Neural cell (in vitro differentiated cells): ENCODE results near the gene RAI2. TPM values are rescaled to one million over a fixed set of nuclear protein-coding genes. Genes with fewer than 3 reads are reported as not detected.

Source experiments
- H2AFZ ChIP-seq: fragments of 200-600, 300-800 bp; sonication (generic), shearing (Covaris generic); 2 replicates; pipeline ENCODE4 v1.6.0; 2014; ENCODE audit warnings: low read depth, mild to moderate bottlenecking, antibody characterized with exemption, low read length, moderate library complexity
- H3F3A ChIP-seq: fragments of 200-600 bp; shearing (Covaris generic); 2 replicates; pipeline ENCODE4 v1.6.1; 2016; ENCODE audit warnings: mild to moderate bottlenecking, moderate library complexity, mixed read lengths, antibody characterized with exemption, low read length; ENCODE audit not compliant: insufficient read depth, poor library complexity, severe bottlenecking
- H3K27ac ChIP-seq: fragments of 200-600, 300-800 bp; sonication (generic), shearing (Covaris generic); 2 replicates; pipeline ENCODE4 v1.5.1; 2014; ENCODE audit warnings: mild to moderate bottlenecking, low read length, moderate library complexity
- H3K27me3 ChIP-seq: fragments of 300-800, 200-600 bp; sonication (generic), shearing (Covaris generic); 2 replicates; pipeline ENCODE4 v1.6.0; 2014; ENCODE audit warnings: mild to moderate bottlenecking, low read depth, low read length, moderate library complexity; ENCODE audit not compliant: insufficient read depth
- H3K36me3 ChIP-seq: fragments of 300-800, 200-600 bp; sonication (generic), shearing (Covaris generic); 2 replicates; pipeline ENCODE4 v1.5.1; 2014; ENCODE audit warnings: mild to moderate bottlenecking, antibody characterized with exemption, low read length, moderate library complexity; ENCODE audit not compliant: insufficient read depth
- H3K4me2 ChIP-seq: fragments of 300-800, 200-600 bp; sonication (generic), shearing (Covaris generic); 2 replicates; pipeline ENCODE4 v1.6.0; 2014; ENCODE audit warnings: mild to moderate bottlenecking, low read length
- H3K4me3 ChIP-seq: fragments of 300-800, 200-600 bp; sonication (generic), shearing (Covaris generic); 2 replicates; pipeline ENCODE4 v1.5.1; 2014; ENCODE audit warnings: mild to moderate bottlenecking, low read length, moderate library complexity
- H3K79me2 ChIP-seq: fragments of 200-600 bp; shearing (Covaris generic); replicated peaks from 2 replicates; pipeline ENCODE4 v1.6.0; 2014; ENCODE audit warnings: mild to moderate bottlenecking, low read length, moderate library complexity; ENCODE audit not compliant: insufficient read depth
- H3K9ac ChIP-seq: fragments of 300-800, 200-600 bp; sonication (generic), shearing (Covaris generic); 2 replicates; pipeline ENCODE4 v1.6.1; 2016; ENCODE audit warnings: mild to moderate bottlenecking, low read length, mixed read lengths
- H3K9me2 ChIP-seq: fragments of 200-600 bp; shearing (Covaris generic); 2 replicates; pipeline ENCODE4 v1.6.1; 2016; ENCODE audit warnings: mild to moderate bottlenecking, low read length, mixed read lengths; ENCODE audit not compliant: insufficient read depth
- H3K9me3 ChIP-seq: fragments of 200-600, 300-800 bp; sonication (generic), shearing (Covaris generic); 2 replicates; pipeline ENCODE4 v1.6.1; 2016; ENCODE audit warnings: mild to moderate bottlenecking, mixed run types, low read length, moderate library complexity, mixed read lengths
- H4K20me1 ChIP-seq: fragments of 200-600 bp; shearing (Covaris generic); 2 replicates; pipeline ENCODE4 v1.6.1; 2016; ENCODE audit warnings: mild to moderate bottlenecking, mixed run types; ENCODE audit not compliant: insufficient read depth
- EP300 ChIP-seq: fragments of 450-650 bp; conservative IDR thresholded peaks from 2 replicates; pipeline ENCODE4 v1.6.1; 2014; ENCODE audit warnings: antibody characterized with exemption, mild to moderate bottlenecking, moderate library complexity; ENCODE audit not compliant: poor library complexity, severe bottlenecking
- EZH2 ChIP-seq: fragments of 200-600, 300-800 bp; shearing (Covaris generic), sonication (generic); IDR thresholded peaks from 2 replicates; pipeline ENCODE4 v1.6.1; 2014; ENCODE audit warnings: antibody characterized with exemption, low read length, borderline replicate concordance, mild to moderate bottlenecking; ENCODE audit not compliant: insufficient read depth, poor library complexity, severe bottlenecking
- MXI1 ChIP-seq: fragments of 450-650 bp; conservative IDR thresholded peaks from 2 replicates; pipeline ENCODE4 v1.6.1; 2014; ENCODE audit warnings: antibody characterized with exemption, mild to moderate bottlenecking; ENCODE audit not compliant: poor library complexity, severe bottlenecking
- POLR2AphosphoS5 ChIP-seq: IDR thresholded peaks from 2 replicates; pipeline ENCODE4 v1.6.1; 2012
- RAD21 ChIP-seq: fragments of 450-650 bp; conservative IDR thresholded peaks from 2 replicates; pipeline ENCODE4 v1.6.1; 2014; ENCODE audit warnings: antibody characterized with exemption, mild to moderate bottlenecking, moderate library complexity
- SMC3 ChIP-seq: fragments of 450-650 bp; conservative IDR thresholded peaks from 2 replicates; pipeline ENCODE4 v1.6.1; 2014; ENCODE audit warnings: antibody characterized with exemption, mild to moderate bottlenecking, moderate library complexity; ENCODE audit not compliant: poor library complexity
- TAF1 ChIP-seq: IDR thresholded peaks from 2 replicates; pipeline ENCODE4 v1.6.1; 2012; ENCODE audit warnings: low read depth
- polyA plus RNA-seq: library from polyadenylated mRNA; depleted of rRNA; stranded (reverse); fragments of >200 nt; gene quantifications from 2 replicates; pipeline ENCODE4 v1.2.3, GENCODE V29; 2014
- TF ChIP-seq, protein P1 (sequence below): fragments of 450-650 bp; IDR thresholded peaks from 2 replicates; pipeline ENCODE4 v1.5.1; 2014; ENCODE audit warnings: antibody characterized with exemption, mild to moderate bottlenecking, moderate library complexity; ENCODE audit not compliant: poor library complexity, severe bottlenecking
- TF ChIP-seq, protein P2 (sequence below): IDR thresholded peaks from 2 replicates; pipeline ENCODE4 v1.6.1; 2012; ENCODE audit warnings: borderline replicate concordance

Gene RAI2
- polyA plus RNA-seq, 1 donor from 2014 or later, result 4.8 TPM

GRCh38 chrX:17767734-17768133, 93.4 kb downstream of the RAI2 start:
- no peaks in the 10 kb centered on the region for H3K36me3 ChIP-seq
- H3K27ac ChIP-seq, result no peak overlapping the region
- H2AFZ ChIP-seq, result no peak overlapping the region
- no peak overlapping the region for H3K4me2 ChIP-seq
- H4K20me1 ChIP-seq, result no peaks in the 10 kb centered on the region
- TF ChIP-seq RAD21 (no peak), MXI1 (no peak), TAF1 (no peak), EZH2 (no peak), POLR2AphosphoS5 (no peak), EP300 (no peak), SMC3 (no peak)
- TF ChIP-seq, protein P1, sequence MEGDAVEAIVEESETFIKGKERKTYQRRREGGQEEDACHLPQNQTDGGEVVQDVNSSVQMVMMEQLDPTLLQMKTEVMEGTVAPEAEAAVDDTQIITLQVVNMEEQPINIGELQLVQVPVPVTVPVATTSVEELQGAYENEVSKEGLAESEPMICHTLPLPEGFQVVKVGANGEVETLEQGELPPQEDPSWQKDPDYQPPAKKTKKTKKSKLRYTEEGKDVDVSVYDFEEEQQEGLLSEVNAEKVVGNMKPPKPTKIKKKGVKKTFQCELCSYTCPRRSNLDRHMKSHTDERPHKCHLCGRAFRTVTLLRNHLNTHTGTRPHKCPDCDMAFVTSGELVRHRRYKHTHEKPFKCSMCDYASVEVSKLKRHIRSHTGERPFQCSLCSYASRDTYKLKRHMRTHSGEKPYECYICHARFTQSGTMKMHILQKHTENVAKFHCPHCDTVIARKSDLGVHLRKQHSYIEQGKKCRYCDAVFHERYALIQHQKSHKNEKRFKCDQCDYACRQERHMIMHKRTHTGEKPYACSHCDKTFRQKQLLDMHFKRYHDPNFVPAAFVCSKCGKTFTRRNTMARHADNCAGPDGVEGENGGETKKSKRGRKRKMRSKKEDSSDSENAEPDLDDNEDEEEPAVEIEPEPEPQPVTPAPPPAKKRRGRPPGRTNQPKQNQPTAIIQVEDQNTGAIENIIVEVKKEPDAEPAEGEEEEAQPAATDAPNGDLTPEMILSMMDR, result no peak
- TF ChIP-seq, protein P2, sequence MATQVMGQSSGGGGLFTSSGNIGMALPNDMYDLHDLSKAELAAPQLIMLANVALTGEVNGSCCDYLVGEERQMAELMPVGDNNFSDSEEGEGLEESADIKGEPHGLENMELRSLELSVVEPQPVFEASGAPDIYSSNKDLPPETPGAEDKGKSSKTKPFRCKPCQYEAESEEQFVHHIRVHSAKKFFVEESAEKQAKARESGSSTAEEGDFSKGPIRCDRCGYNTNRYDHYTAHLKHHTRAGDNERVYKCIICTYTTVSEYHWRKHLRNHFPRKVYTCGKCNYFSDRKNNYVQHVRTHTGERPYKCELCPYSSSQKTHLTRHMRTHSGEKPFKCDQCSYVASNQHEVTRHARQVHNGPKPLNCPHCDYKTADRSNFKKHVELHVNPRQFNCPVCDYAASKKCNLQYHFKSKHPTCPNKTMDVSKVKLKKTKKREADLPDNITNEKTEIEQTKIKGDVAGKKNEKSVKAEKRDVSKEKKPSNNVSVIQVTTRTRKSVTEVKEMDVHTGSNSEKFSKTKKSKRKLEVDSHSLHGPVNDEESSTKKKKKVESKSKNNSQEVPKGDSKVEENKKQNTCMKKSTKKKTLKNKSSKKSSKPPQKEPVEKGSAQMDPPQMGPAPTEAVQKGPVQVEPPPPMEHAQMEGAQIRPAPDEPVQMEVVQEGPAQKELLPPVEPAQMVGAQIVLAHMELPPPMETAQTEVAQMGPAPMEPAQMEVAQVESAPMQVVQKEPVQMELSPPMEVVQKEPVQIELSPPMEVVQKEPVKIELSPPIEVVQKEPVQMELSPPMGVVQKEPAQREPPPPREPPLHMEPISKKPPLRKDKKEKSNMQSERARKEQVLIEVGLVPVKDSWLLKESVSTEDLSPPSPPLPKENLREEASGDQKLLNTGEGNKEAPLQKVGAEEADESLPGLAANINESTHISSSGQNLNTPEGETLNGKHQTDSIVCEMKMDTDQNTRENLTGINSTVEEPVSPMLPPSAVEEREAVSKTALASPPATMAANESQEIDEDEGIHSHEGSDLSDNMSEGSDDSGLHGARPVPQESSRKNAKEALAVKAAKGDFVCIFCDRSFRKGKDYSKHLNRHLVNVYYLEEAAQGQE, result no peak
- no peaks in the 10 kb centered on the region for H3K79me2 ChIP-seq
- H3K9me3 ChIP-seq, result no peaks in the 10 kb centered on the region
- no peaks in the 10 kb centered on the region for H3K27me3 ChIP-seq
- H3K4me3 ChIP-seq, result no peak overlapping the region
- H3K9ac ChIP-seq, result no peak overlapping the region
- no peaks in the 10 kb centered on the region for H3F3A ChIP-seq
- no peaks in the 10 kb centered on the region for H3K9me2 ChIP-seq

DNA sequence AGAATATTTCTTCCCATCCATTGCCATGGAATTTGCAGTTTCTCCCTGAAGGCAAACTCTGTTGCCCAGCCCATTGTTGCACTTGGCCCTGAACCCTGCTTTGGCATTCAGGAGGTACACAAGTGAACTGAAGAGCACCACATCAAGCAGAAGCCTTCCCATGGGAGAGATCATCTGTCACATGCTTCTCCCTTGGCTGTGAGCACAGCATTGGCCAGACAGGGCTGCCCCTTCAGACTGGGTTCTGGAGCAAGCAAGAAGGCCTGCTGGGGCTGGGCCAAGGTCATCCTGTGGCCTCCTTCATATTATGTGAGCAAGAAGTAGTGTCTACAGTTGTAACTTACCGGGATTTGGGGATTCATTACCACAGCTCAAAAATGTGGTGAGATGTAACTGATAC, 101.1 kb downstream of the RAI2 start:
- H3F3A ChIP-seq, result no peaks in the 10 kb centered on the region
- no peak overlapping the region for H3K4me3 ChIP-seq
- H3K36me3 ChIP-seq, result no peaks in the 10 kb centered on the region
- H3K27me3 ChIP-seq, result no peaks in the 10 kb centered on the region
- no peak overlapping the region for H3K27ac ChIP-seq
- H2AFZ ChIP-seq, result no peak overlapping the region
- no peak overlapping the region for H3K4me2 ChIP-seq
- no peak overlapping the region for H3K9ac ChIP-seq
- no peaks in the 10 kb centered on the region for H3K79me2 ChIP-seq
- H3K9me2 ChIP-seq, result no peaks in the 10 kb centered on the region
- TF ChIP-seq EP300 (no peak), MXI1 (no peak), EZH2 (no peak), TAF1 (no peak), SMC3 (no peak), POLR2AphosphoS5 (no peak), RAD21 (no peak)
- TF ChIP-seq, protein P2, result no peak
- TF ChIP-seq, protein P1, result no peak
- H3K9me3 ChIP-seq, result no peaks in the 10 kb centered on the region
- no peaks in the 10 kb centered on the region for H4K20me1 ChIP-seq
